Neural cell (in vitro differentiated cells): ENCODE results near the gene PACSIN2.

ENCODE experiments used
- POLR2AphosphoS5 ChIP-seq: IDR thresholded peaks from 2 replicates; pipeline ENCODE4 v1.6.1; 2012
- SMC3 ChIP-seq: fragments of 450-650 bp; conservative IDR thresholded peaks from 2 replicates; pipeline ENCODE4 v1.6.1; 2014; ENCODE audit warnings: antibody characterized with exemption, mild to moderate bottlenecking, moderate library complexity; ENCODE audit not compliant: poor library complexity
- TAF1 ChIP-seq: IDR thresholded peaks from 2 replicates; pipeline ENCODE4 v1.6.1; 2012; ENCODE audit warnings: low read depth
- TF ChIP-seq, protein P1 (sequence below): fragments of 450-650 bp; IDR thresholded peaks from 2 replicates; pipeline ENCODE4 v1.5.1; 2014; ENCODE audit warnings: antibody characterized with exemption, mild to moderate bottlenecking, moderate library complexity; ENCODE audit not compliant: poor library complexity, severe bottlenecking

DNA sequence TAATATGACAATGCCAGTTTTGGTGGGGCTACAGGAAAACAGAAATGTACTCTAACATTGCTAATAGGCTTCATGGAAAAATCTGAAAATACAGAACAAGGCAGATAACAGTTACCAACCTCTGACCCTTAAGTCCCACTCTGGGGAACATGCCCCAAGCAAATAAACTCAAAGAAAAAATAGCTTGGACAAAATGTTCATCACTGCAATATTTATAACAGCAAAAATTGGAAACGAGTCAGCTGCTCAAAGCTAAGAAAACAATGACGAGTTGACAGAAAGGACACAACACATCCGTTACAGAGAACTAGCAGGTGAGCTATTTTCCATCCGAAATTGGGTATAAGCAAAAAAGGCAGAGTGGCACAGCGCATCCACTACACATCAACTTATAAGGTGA is 70.5 kb downstream of the PACSIN2 start:
- no peak for TF ChIP-seq TAF1
- TF ChIP-seq, protein P1, sequence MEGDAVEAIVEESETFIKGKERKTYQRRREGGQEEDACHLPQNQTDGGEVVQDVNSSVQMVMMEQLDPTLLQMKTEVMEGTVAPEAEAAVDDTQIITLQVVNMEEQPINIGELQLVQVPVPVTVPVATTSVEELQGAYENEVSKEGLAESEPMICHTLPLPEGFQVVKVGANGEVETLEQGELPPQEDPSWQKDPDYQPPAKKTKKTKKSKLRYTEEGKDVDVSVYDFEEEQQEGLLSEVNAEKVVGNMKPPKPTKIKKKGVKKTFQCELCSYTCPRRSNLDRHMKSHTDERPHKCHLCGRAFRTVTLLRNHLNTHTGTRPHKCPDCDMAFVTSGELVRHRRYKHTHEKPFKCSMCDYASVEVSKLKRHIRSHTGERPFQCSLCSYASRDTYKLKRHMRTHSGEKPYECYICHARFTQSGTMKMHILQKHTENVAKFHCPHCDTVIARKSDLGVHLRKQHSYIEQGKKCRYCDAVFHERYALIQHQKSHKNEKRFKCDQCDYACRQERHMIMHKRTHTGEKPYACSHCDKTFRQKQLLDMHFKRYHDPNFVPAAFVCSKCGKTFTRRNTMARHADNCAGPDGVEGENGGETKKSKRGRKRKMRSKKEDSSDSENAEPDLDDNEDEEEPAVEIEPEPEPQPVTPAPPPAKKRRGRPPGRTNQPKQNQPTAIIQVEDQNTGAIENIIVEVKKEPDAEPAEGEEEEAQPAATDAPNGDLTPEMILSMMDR = no peak
- TF ChIP-seq POLR2AphosphoS5 = no peak
- no peak for TF ChIP-seq SMC3
